ENCODE results near the gene MMP28. TPM values are rescaled to one million over a fixed set of nuclear protein-coding genes. Genes with fewer than 3 reads are reported as not detected.

Gene MMP28
- total RNA-seq, 4 donors from 2014 or later, result 2.9 to 58.4 (median 11.0) TPM

GRCh38 chr17:35744830-35745229, 50.6 kb downstream of the MMP28 start:
- Histone ChIP-seq H3K9me3 (no peaks in the 10 kb centered on the region), H3K4me1 (peaks cover 0 to 5% of the 10 kb centered on the region in 2 donors), H3K27ac (no peak overlapping the region), H3K36me3 (no peaks in the 10 kb centered on the region), H3K27me3 (peaks cover 3 to 24% of the 10 kb centered on the region in 2 donors), H3K4me3 (no peak overlapping the region)
- intact Hi-C loops (cut with DNase I; ENCODE audit: low total_unique reads), result loop anchor here (5.0 kb wide), 1 partner anchor 133 kb away; no protein-coding TSS in a partner anchor
- TF ChIP-seq, protein P1, sequence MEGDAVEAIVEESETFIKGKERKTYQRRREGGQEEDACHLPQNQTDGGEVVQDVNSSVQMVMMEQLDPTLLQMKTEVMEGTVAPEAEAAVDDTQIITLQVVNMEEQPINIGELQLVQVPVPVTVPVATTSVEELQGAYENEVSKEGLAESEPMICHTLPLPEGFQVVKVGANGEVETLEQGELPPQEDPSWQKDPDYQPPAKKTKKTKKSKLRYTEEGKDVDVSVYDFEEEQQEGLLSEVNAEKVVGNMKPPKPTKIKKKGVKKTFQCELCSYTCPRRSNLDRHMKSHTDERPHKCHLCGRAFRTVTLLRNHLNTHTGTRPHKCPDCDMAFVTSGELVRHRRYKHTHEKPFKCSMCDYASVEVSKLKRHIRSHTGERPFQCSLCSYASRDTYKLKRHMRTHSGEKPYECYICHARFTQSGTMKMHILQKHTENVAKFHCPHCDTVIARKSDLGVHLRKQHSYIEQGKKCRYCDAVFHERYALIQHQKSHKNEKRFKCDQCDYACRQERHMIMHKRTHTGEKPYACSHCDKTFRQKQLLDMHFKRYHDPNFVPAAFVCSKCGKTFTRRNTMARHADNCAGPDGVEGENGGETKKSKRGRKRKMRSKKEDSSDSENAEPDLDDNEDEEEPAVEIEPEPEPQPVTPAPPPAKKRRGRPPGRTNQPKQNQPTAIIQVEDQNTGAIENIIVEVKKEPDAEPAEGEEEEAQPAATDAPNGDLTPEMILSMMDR (IDR thresholded peaks at IDR 0.05), result no peak
- no peak for TF ChIP-seq POLR2A (IDR thresholded peaks at IDR 0.05)
- no peak for DNase-seq

DNA sequence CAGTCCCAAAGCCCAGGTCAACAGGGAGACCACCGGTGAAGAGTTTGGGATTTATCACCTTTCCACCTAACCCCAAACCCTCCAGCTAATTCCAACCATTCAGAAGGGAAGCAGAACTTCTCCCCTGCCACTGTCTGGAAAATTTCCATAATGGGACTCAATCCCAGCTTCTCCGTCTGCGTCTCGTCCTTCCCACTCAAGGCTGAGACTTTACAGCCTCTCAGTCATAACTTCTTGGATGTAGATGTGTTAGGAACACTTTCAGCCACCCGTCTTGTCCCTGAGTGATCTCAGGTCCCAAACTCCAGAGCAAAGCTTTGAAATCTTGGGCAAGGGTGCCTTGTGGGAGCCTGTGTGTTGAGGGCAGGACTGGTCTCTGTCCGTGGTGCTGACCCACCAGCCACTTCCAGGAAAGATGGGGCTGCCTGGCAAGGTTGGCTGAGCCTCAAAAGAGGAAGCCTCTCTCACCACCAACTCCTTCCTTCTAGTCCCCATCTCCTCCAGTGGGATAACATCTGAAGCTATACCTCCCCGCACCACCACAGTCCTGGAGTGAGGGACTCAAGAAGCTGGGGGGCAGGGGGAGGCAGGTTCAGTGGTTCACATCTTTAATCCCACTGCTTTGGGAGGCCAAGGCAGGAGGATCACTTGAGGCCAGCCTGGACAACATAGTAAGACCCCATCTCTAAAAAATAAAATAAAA, 51.7 kb downstream of the MMP28 start:
- intact Hi-C loops (cut with DNase I; ENCODE audit: low total_unique reads), result no loop called here
- H3K9me3 ChIP-seq, result no peaks in the 10 kb centered on the region
- no peak for DNase-seq

GRCh38 chr17:35742896-35743477, 52.5 kb downstream of the MMP28 start:
- no peak overlapping the region for H3K4me3 ChIP-seq
- no peaks in the 10 kb centered on the region for H3K36me3 ChIP-seq
- no peak for DNase-seq
- no peaks in the 10 kb centered on the region for H3K9me3 ChIP-seq
- intact Hi-C loops (cut with DNase I; ENCODE audit: low total_unique reads), result no loop called here
- H3K27me3 ChIP-seq, result peaks cover 3 to 15% of the 10 kb centered on the region in 2 donors
- H3K4me1 ChIP-seq, result peaks cover 0 to 5% of the 10 kb centered on the region in 2 donors
- H3K27ac ChIP-seq, result no peak overlapping the region
- TF ChIP-seq POLR2A (IDR thresholded peaks at IDR 0.05), result no peak
- TF ChIP-seq, protein P1 (IDR thresholded peaks at IDR 0.05), result no peak

More for the DNA sequence above, 51.7 kb downstream of the MMP28 start:
- peaks cover 3 to 15% of the 10 kb centered on the region in 2 donors for H3K27me3 ChIP-seq
- H3K36me3 ChIP-seq, result no peaks in the 10 kb centered on the region
- H3K27ac ChIP-seq, result no peak overlapping the region
- H3K4me1 ChIP-seq, result peaks cover 0 to 5% of the 10 kb centered on the region in 2 donors
- no peak for TF ChIP-seq POLR2A (IDR thresholded peaks at IDR 0.05)
- TF ChIP-seq, protein P1 (IDR thresholded peaks at IDR 0.05), result no peak
- no peak overlapping the region for H3K4me3 ChIP-seq

GRCh38 chr17:35742496-35742895, 52.9 kb downstream of the MMP28 start:
- H3K27ac ChIP-seq, result no peak overlapping the region
- peaks cover 0 to 5% of the 10 kb centered on the region in 2 donors for H3K4me1 ChIP-seq
- no peak overlapping the region for H3K4me3 ChIP-seq
- intact Hi-C loops (cut with DNase I; ENCODE audit: low total_unique reads), result no loop called here
- H3K9me3 ChIP-seq, result no peaks in the 10 kb centered on the region
- DNase-seq, result no peak
- peaks cover 3 to 15% of the 10 kb centered on the region in 2 donors for H3K27me3 ChIP-seq
- TF ChIP-seq, protein P1 (IDR thresholded peaks at IDR 0.05), result no peak
- TF ChIP-seq POLR2A (IDR thresholded peaks at IDR 0.05), result no peak
- no peaks in the 10 kb centered on the region for H3K36me3 ChIP-seq
